KOPT-K1 (cell line): ENCODE measurements around the gene PDGFRB.
"Not testable (repeated sequence)": the region's sequence is repeated elsewhere in the genome, so short reads cannot be mapped to it uniquely, and the experiment has no call there.

Experiments
- H3K27ac ChIP-seq: fragments of 200-600 bp; sonication (generic); 2 replicates; pipeline ENCODE4 v1.5.1; 2016; ENCODE audit warnings: antibody characterized with exemption, mild to moderate bottlenecking, low read depth, low read length; ENCODE audit not compliant: poor library complexity, severe bottlenecking
- H3K36me3 ChIP-seq: fragments of 200-600 bp; sonication (generic); 2 replicates; pipeline ENCODE4 v1.5.1; 2017; ENCODE audit warnings: antibody characterized with exemption, mild to moderate bottlenecking, low read length, moderate library complexity; ENCODE audit not compliant: insufficient read depth
- H3K9me3 ChIP-seq: fragments of 200-600 bp; sonication (generic); 2 replicates; pipeline ENCODE4 v1.5.1; 2017; ENCODE audit warnings: antibody characterized with exemption, low read length, mild to moderate bottlenecking; ENCODE audit not compliant: insufficient read depth, poor library complexity, severe bottlenecking

PDGFRB gene

DNA sequence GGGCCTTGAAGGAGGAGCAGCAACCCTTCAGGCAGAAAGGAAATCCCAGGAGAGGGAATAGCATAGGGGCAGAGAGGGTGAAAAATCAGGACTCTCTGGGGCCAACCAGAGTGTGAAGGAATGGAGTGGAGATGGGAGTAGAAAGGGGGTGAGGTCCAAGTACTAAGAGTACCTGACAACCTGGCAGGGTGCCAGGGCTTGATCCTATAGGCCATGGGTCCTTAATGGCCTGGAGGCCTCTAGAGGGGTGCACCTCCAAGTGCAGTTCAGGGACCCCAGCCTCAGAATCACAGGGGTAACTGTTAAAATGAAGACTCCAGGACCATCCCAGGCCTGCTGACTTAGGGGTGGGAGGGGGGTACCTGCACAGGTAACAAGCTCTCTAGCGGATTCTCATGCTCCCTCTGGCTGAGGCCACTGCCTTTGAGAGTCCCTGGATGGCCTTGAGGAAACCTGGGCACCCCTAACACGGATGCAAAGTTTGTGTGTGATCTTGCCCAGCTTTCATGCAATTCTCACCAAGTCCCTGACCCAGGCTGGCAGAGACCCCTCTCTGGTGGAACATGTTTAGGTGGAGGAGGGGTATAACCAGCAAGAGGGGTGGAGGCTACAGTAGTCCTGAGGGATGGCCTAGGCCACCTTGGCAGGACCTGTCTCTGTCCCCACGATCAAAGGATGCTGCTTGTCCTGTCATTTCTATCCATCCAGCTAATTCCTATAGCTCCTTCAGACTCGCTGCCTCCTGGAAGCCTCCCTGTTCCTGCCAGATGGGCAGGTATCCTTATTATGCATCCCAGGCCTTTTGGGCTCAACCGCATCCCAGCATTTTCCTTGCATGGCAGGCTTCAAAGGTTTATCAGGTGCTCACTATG lies 51.7 kb downstream of the PDGFRB start:
- Histone ChIP-seq H3K9me3 (no peaks in the 10 kb centered on the region), H3K27ac (no peak overlapping the region), H3K36me3 (no peaks in the 10 kb centered on the region)

DNA sequence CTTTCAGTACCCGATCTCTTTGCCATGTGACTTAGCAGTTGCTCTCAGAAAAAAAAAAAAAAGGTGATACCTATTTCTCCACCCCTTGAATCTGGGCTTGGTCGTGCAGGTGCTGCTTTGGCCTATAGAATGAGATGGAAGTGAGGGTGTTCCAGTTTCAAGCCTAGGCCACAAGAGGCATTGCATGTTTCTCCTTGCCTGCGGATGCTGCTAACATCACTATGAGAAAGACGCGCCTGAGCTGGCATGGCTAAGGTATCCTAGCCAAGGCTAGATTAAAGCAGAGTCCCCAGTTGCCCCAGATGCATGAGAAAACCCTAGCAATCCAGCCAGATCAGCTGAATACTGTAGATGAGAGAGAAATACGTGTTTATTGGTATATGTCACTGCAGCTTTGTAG lies 54.6 kb downstream of the PDGFRB start:
- H3K9me3 ChIP-seq = no peaks in the 10 kb centered on the region
- no peaks in the 10 kb centered on the region for H3K36me3 ChIP-seq
- H3K27ac ChIP-seq = no peak overlapping the region

DNA sequence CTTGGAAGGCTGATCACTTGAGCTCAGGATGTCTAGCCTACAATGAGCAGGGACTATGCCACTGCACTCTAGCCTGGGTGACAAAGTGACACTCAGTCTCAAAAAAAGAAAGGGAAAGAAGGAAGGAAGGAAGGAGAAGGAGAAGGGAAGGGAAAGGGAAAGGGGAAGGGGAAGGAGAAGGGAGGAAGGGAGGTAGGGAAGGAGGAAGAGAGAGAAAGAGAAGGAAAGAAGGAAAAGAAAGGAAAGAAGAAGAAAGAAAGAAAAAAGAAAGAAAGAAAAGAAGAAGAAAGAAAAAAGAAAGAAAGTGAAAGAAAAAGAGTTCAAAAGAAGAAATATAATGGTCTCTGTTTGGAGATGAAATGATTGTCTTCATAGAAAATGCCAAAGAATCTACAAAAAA lies 58.5 kb downstream of the PDGFRB start:
- Histone ChIP-seq H3K27ac (no peak overlapping the region), H3K36me3 (no peaks in the 10 kb centered on the region), H3K9me3 (no peaks in the 10 kb centered on the region)

DNA sequence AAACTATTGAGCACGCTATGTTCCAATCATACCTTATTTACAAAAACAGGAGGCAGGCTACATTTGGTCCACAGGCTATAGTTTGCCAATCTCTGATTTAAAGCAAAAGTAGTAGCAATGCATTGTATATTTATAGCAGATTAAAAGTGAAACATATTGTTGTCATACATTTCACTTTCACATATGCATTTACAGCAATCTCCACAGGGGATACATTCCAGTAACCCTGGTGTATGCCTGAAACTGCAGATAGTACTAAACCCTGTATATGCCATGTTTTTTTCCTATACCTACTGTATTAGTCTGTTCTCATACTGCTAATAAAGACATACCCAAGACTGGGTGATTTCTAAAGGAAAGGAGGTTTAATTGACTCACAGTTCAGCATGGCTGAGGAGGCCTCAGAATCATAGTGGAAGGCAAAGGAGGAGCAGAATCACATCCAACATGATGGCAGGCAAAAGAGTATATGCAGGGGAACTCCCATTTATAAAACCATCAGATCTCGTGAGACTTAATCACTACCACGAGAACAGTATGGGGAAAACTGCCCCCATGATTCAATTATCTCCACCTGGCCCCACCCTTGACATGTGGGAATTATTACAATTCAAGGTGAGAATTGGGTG lies 63.4 kb downstream of the PDGFRB start:
- no peaks in the 10 kb centered on the region for H3K9me3 ChIP-seq
- no peak overlapping the region for H3K27ac ChIP-seq
- no peaks in the 10 kb centered on the region for H3K36me3 ChIP-seq

DNA sequence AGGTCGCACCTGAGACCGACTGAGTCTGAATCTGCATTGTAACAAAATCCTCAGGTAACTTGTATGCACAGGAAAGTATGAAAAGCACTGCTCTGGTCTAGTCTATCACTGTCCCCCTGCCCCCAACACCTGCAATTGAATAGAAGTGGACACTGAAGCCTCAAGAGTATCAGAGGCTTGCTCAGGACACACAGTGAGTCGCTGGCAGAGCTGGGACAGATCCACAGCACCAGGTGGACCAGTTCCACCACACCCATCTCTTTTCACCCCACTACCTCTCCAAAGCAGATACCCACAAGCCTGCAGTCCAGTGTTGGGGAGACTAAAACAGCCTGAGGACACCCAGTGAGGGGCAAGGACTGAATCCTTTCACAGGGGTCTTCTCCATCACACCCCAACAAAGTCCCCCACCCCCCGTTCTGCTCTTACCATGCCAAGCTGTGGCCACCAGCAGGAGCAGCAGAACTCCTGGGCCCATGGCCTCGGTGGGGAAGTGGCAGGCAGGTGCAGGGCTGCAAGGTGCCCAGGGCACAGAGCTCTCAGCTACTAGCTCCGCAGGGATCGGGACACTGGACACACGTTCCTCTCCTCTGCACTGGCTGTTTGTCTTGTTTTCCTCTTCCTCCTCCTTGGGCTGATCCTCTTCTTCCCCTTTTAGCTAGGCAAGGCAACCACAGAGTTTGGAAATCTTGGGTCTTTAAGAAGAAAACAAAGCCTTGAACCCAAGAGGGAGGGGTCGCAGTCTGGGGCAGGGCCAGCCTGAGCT lies 69.5 kb downstream of the PDGFRB start, which contains the start of gene CSF1R:
Gene CSF1R (minus strand): TSS at position 605 of the 766 bp plus-strand sequence. CDS start 127 bp downstream, at position 478.
- H3K36me3 ChIP-seq = no peaks in the 10 kb centered on the region

DNA sequence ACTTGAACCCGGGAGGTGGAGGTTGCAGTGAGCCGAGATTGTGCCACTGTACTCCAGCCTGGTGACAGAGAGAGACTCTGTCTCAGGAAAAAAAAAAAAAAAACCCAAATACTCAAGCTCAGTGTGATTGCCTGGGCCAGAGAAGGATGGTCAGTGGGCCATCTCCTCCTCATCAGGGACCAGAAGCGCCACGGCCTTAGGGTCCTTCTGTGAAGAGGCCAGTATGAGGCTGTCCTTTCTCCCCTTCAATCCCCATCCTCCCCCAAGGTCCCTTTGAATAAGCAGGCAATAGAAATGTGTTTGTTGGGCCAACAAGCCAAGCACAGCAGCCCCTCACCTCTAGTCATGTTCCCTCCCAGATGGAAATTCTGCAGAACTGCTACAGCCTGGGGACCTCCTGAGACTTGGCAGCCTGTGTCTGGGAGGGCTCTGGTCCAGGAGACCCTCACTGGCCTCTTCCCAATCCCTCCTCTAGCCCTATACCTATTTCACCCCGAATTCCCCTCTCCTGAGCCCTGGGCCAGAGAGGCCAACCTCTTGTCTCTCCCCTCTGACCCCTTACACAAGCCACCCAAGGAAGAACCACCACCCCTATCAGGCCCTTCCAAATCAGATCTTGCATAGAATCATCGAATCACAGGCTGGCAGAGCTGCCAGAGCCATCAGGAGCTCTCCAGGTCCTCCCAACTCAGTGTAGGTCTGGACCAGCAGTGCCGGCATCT lies 70.3 kb downstream of the PDGFRB start:
- Histone ChIP-seq H3K9me3 (no peaks in the 10 kb centered on the region), H3K36me3 (no peaks in the 10 kb centered on the region), H3K27ac (no peak overlapping the region)

More for the DNA sequence above, 69.5 kb downstream of the PDGFRB start, which contains the start of gene CSF1R:
- H3K9me3 ChIP-seq = no peaks in the 10 kb centered on the region
- no peak within 1 kb of the TSS for H3K27ac ChIP-seq

DNA sequence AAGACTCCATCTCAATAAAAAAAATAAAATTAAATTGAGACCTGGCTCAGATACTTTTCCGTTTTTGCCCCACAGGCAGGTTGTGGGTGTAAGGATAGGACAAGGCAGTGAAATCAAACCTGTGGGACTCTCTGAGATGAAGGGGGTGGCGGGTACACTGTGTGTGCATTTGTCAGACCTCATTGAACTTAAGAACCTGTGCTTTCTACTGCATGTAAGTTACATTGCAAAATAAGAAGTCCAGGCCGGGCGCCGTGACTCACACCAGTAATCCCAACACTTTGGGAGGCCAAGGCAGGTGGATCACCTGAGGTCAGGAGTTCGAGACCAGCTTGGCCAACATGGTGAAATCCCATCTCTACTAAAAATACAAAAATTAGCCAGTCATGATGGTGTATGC lies 70.9 kb downstream of the PDGFRB start:
- not testable (repeated sequence) for H3K27ac ChIP-seq, H3K36me3 ChIP-seq, H3K9me3 ChIP-seq

DNA sequence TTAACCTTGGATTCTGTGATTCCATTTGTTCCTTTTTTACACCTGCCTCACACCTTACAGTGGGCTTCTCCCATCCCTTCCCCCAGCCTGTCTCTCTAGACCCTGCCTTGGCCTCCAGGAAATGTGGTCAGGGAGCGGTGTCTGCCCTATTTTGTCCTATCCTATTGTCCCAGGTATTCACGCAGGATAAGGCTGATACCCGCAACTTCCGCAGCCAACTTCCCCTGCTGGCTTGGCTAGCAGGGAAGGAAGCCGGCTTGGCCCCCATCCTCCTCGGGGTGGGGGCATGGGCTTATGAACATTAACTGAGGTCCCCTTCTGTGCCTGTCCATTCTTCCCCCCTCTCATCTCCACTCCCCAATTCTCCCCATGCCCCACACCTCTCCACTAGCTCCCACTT lies 72.8 kb downstream of the PDGFRB start:
- no peaks in the 10 kb centered on the region for H3K9me3 ChIP-seq
- no peaks in the 10 kb centered on the region for H3K36me3 ChIP-seq

DNA sequence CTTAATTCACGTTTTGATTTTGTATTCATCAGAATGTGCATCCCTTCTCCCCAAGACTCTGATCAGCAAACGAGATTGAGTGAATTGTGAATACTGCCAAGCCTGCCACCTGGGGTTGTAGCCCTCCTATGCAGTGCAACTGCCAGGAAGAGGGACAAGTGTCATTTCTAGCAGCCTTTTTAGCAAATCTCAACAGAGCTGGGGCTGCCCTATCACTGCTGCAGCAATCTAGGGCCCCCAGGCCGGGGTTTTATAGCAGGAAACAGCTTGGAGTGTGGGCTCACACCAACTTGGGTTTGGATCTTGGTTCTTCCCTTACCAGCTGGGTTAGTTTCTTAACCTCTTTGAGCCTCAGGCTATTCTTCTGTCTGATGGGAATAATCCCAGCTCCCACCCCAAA lies 73.3 kb downstream of the PDGFRB start:
- no peaks in the 10 kb centered on the region for H3K36me3 ChIP-seq
- H3K27ac ChIP-seq = no peak overlapping the region
- H3K9me3 ChIP-seq = no peaks in the 10 kb centered on the region

More for the DNA sequence above, 72.8 kb downstream of the PDGFRB start:
- H3K27ac ChIP-seq = no peak overlapping the region

DNA sequence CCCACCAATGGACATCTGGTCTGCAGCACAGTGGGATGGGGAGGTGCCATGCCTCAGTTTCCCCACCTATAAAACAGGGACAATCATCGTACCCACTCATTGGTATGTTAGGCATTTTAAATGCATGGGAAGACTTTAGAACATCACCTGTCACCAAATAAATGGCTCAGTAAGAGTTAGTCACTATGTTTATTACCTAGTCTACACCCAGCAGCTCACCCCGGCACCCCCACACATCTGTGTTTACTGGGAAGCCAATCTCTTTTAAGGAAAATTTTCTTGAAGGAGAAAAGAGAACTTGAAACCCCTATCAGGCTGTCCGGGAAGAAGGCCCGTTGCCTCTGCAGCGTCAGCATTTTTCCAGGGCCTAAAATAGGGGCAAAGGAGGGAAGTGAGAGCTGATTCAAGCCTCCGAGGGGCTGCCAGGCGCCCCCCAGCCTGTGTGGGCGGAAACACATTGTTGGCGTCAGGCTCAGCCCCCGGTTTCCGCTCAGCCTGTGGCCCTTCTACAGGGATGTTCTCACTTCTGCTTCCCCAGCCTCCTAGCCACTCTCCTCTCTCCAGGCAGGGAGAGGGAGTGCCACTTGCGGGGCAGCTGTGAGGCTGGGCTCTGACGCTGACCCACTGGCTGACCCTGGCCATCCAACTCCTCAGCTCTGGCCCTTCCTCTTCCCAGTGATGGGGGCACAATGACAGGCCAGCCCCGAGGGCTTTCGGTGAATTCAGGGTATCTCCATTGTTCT lies 73.9 kb downstream of the PDGFRB start:
- no peak overlapping the region for H3K27ac ChIP-seq
- H3K36me3 ChIP-seq = no peaks in the 10 kb centered on the region
- no peaks in the 10 kb centered on the region for H3K9me3 ChIP-seq

DNA sequence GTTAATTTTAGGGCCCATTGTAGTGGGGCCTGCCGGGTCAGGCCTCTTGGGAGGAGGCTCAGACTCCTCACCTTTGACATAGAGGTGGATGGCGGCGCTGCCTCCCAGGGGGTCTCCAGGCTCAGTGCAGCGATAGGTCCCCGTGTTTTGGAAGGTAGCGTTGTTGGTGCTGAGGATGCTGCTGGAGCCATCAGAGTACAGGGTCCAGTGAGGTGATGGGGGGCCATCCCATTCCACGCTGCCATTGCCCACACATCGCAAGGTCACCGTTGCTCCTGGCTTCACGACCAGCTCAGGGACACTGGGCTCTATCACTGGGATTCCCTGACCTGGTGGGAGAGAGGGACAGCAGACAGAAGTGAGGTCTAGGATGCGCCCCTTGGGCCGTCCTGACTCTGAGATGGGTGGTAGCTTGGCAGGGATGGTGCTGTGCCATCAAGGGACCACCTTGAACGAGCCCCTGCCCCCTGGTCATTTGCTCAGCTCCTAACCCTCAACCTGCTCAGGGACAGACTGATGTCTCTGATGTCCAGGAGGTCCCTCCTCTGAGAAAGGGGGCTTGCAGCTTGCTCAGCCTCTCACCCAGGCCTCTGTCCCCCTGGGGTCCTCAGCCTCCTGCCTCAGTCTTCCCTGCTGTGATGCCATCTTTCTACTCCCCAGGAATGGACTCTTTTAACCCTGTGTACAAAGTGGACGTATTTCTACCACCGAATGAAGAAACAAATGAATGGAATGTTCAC lies 74.8 kb downstream of the PDGFRB start:
- no peaks in the 10 kb centered on the region for H3K36me3 ChIP-seq
- no peak overlapping the region for H3K27ac ChIP-seq
- no peaks in the 10 kb centered on the region for H3K9me3 ChIP-seq

DNA sequence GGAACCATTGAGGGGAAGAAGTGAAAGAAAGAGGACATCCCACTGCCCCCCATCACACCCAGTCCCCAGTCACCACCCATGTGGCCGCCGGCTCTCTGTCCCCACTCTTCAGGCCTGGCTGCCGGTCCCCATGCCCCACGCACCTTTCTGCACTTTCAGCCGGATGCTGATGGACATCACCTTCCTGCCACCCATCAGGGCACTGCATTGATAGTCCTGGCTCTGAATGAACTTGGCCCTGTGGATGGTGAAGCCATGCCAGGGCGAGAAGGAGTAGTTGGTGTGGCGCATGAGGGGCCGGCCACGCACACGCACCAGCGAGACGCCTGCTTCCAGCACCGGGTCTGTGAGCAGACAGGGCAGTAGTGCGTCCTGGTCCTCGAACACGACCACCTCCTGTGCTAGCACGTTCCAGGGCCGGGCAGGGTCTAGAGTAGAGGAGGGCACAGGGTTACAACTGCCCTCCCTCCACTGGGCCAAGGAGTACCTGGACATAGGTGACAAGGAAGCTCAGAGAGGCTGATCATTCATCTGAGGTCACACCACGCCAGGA lies 75.7 kb downstream of the PDGFRB start:
- Histone ChIP-seq H3K9me3 (no peaks in the 10 kb centered on the region), H3K36me3 (no peaks in the 10 kb centered on the region), H3K27ac (no peak overlapping the region)

DNA sequence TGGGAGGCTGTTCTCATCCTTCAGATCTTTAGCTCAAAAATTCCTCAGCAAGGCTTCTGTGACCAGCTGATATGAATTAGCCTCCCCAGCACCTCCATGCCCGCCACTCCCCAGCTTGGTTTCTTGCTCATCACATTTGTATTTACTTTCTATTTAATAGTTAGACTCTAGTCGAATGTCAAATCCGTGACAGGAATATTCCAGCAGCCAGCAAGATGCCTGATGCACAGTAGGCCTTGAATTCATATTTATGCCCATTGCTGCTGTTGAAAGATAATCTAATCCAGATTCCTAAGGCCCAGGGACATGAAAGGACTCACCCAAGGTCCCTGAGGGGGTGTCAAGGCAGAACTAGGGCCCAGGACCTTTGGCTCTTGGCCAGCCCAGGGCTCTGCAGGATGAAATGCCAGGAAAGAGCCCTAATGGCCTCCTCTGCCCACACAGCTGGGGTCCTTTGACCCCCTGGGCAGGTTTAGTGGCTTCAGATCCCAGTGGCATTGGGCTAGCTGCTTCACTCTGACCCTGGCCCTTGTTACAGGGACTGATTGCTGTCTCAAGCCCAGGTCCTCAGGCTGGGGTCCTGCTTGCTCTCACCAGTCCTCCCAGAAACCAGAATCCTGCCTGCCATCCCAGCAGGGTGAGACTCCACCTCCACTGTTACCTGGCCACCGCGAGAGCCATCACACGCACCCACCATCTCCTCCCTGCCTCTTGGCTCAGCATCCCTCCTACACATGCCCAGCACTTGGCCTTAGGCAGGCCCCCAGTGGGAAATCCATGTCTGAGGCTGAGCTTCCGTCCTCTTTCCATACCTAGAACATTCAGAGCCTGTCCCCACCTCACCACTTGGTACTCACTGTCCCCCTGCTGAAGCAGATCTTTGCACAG lies 76.6 kb downstream of the PDGFRB start:
- no peaks in the 10 kb centered on the region for H3K9me3 ChIP-seq
- H3K36me3 ChIP-seq = no peaks in the 10 kb centered on the region
- H3K27ac ChIP-seq = no peak overlapping the region
